HCT116 (cell line): ENCODE data around the gene NIFK. TPM values are rescaled to one million over a fixed set of nuclear protein-coding genes. Genes with fewer than 3 reads are reported as not detected.
A peak's percentile ranks its signal among the peaks of the same experiment; 100 is the strongest.

Experiments used
- ATAC-seq: fragments of 200-7000 bp; cut with Tn5 transposase; 2 replicates; pipeline ENCODE4 v1.9.1; 2020; ENCODE audit warnings: mild to moderate bottlenecking, moderate library complexity
- BruUV-seq: library from RNA; stranded (reverse); fragments of 400-500 nt; replicated peaks from 2 replicates; lab custom pipeline; 2021; lab: Mats Ljungman, UMichigan
- CTCF ChIA-PET: fragments of 300-600 bp; sonication (Branson Sonifier 250); formaldehyde crosslinking; loops from one replicate; lab custom pipeline; 2021; ENCODE audit warnings: antibody characterized with exemption; lab: Charles Lee
- POLR2A ChIA-PET: fragments of 300-600, 350-600 bp; sonication (Branson Sonifier 250); formaldehyde crosslinking; loops from one replicate; lab custom pipeline; 2021; ENCODE audit warnings: antibody characterized with exemption; lab: Charles Lee
- RAD21 ChIA-PET, 2 experiments: fragments of 300-600 bp; sonication (Branson Sonifier 250); formaldehyde crosslinking; loops; one replicate each; lab custom pipeline; 2023; ENCODE audit warnings: low total read pairs in 2 of 2; ENCODE audit not compliant: uncharacterized antibody in 2 of 2, unreplicated experiment in 2 of 2, low non-redundant PET in 1 of 2; lab: Charles Lee
- DNase-seq: peaks from one replicate; pipeline ENCODE4 v3.0.0-alpha.2; 2010; ENCODE audit warnings: low read depth, low spot score
- H2AFZ ChIP-seq: fragments of 200-600 bp; shearing (Covaris generic), sonication (generic); 2 replicates; pipeline ENCODE4 v1.6.1; 2017; ENCODE audit warnings: low read depth, mixed run types, mixed read lengths, antibody characterized with exemption, low read length; ENCODE audit not compliant: poor library complexity, severe bottlenecking
- H3K27ac ChIP-seq: 2 replicates; pipeline ENCODE4 v1.5.1; 2012; ENCODE audit warnings: low read depth, low read length
- H3K27me3 ChIP-seq: fragments of 200-600 bp; sonication (generic); 2 replicates; pipeline ENCODE4 v1.6.1; 2016; ENCODE audit warnings: mixed run types, low read length, mixed read lengths; ENCODE audit not compliant: insufficient read depth
- H3K36me3 ChIP-seq, 2 experiments: fragments of 200-500 bp in 1 of 2; fragments of 200-600 bp in 1 of 2; sonication (Bioruptor generic) in 1 of 2; sonication (generic) in 1 of 2; 2 replicates each; pipeline versions ENCODE4 v1.5.1 to v1.6.1; 2014 to 2016; ENCODE audit warnings: low read length in 2 of 2, inconsistent platforms in 1 of 2, mixed read lengths in 1 of 2, mixed run types in 1 of 2; ENCODE audit not compliant: insufficient read depth in 2 of 2, control insufficient read depth in 1 of 2
- H3K4me1 ChIP-seq, 2 experiments: fragments of 200-600 bp in 1 of 2; sonication (generic) in 1 of 2; 2 replicates each; pipeline versions ENCODE4 v1.5.1 to v1.6.1; 2012 to 2017; ENCODE audit warnings: low read length in 2 of 2, inconsistent platforms in 1 of 2, mild to moderate bottlenecking in 1 of 2, mixed read lengths in 1 of 2, mixed run types in 1 of 2, moderate library complexity in 1 of 2; ENCODE audit not compliant: insufficient read depth in 2 of 2, control insufficient read depth in 1 of 2
- H3K4me2 ChIP-seq: fragments of 200-600 bp; sonication (generic); 2 replicates; pipeline ENCODE4 v1.6.1; 2017; ENCODE audit warnings: mixed run types, low read length, mixed read lengths
- H3K4me3 ChIP-seq, 2 experiments: fragments of 200-600 bp in 1 of 2; sonication (generic) in 1 of 2; replicated peaks in 1 of 2; 2 replicates each; pipeline ENCODE4 v1.5.1; 2011 to 2016; ENCODE audit warnings: low read length in 2 of 2, control low read depth in 1 of 2, low read depth in 1 of 2, mild to moderate bottlenecking in 1 of 2, mixed read lengths in 1 of 2, mixed run types in 1 of 2
- H3K79me2 ChIP-seq: fragments of 200-600 bp; sonication (generic); 2 replicates; pipeline ENCODE4 v1.6.1; 2017; ENCODE audit warnings: mild to moderate bottlenecking, mixed run types, low read length, moderate library complexity, mixed read lengths; ENCODE audit not compliant: insufficient read depth
- H3K9ac ChIP-seq: fragments of 200-600 bp; sonication (generic); 2 replicates; pipeline ENCODE4 v1.6.1; 2016; ENCODE audit warnings: low read length, mixed read lengths
- H3K9me2 ChIP-seq: fragments of 200-600 bp; sonication (generic), shearing (Covaris generic); 2 replicates; pipeline ENCODE4 v1.6.1; 2017; ENCODE audit warnings: mixed run types, mild to moderate bottlenecking, moderate library complexity; ENCODE audit not compliant: insufficient read depth
- H3K9me3 ChIP-seq, 2 experiments: fragments of 200-500 bp in 1 of 2; fragments of 200-600 bp in 1 of 2; sonication (Bioruptor generic) in 1 of 2; sonication (generic) in 1 of 2; 2 replicates each; pipeline ENCODE4 v1.6.1; 2014 to 2017; ENCODE audit warnings: low read length in 2 of 2, mixed read lengths in 2 of 2, inconsistent platforms in 1 of 2, low read depth in 1 of 2, mild to moderate bottlenecking in 1 of 2, mixed run types in 1 of 2, moderate library complexity in 1 of 2; ENCODE audit not compliant: control insufficient read depth in 1 of 2, insufficient read depth in 1 of 2
- H4K20me1 ChIP-seq: fragments of 200-600 bp; sonication (generic), shearing (Covaris generic); 2 replicates; pipeline ENCODE4 v1.6.1; 2017; ENCODE audit warnings: mixed run types, mild to moderate bottlenecking, moderate library complexity; ENCODE audit not compliant: insufficient read depth
- EGR1 ChIP-seq: IDR thresholded peaks from 2 replicates; pipeline ENCODE4 v1.6.1; 2012; ENCODE audit warnings: low read depth
- EZH2 ChIP-seq: fragments of 200-600 bp; sonication (generic); IDR thresholded peaks from 2 replicates; pipeline ENCODE4 v1.6.1; 2017; ENCODE audit warnings: antibody characterized with exemption, mixed run types
- MAX ChIP-seq: IDR thresholded peaks from 2 replicates; pipeline ENCODE4 v1.6.1; 2012
- RAD21 ChIP-seq: IDR thresholded peaks from 2 replicates; pipeline ENCODE4 v1.6.1; 2012; ENCODE audit warnings: low read depth, mild to moderate bottlenecking
- SIN3A ChIP-seq: IDR thresholded peaks from 2 replicates; pipeline ENCODE4 v1.6.1; 2012; ENCODE audit warnings: low read depth
- SP1 ChIP-seq: IDR thresholded peaks from 2 replicates; pipeline ENCODE4 v1.6.1; 2012; ENCODE audit warnings: low read depth
- TCF7L2 ChIP-seq: IDR thresholded peaks from 2 replicates; pipeline ENCODE4 v1.7.0; 2011; ENCODE audit warnings: borderline replicate concordance, inconsistent platforms; ENCODE audit not compliant: insufficient read depth, insufficient read length; ENCODE audit errors: extremely low read depth
- ZFX ChIP-seq: fragments of 450-650 bp; IDR thresholded peaks from 2 replicates; pipeline ENCODE4 v1.6.1; 2017
- intact Hi-C: fragments of 100-400 bp; cut with micrococcal nuclease; formaldehyde crosslinking; loops from 2 replicates; pipeline ENCODE4 v1.10.0; 2022
- total RNA-seq: library from RNA; stranded (reverse); gene quantifications from one replicate; pipeline ENCODE4 v1.2.1, GENCODE V29; 2021; ENCODE audit not compliant: unreplicated experiment
- TF ChIP-seq, protein P1 (sequence below): IDR thresholded peaks from 2 replicates; pipeline ENCODE4 v1.6.1; 2012
- TF ChIP-seq, protein P2 (sequence below), 3 experiments: fragments of 200-600 bp in 1 of 3; sonication (generic) in 1 of 3; IDR thresholded peaks in 2 of 3; conservative IDR thresholded peaks in 1 of 3; 2 replicates each; pipeline ENCODE4 v1.5.1; 2012 to 2017; ENCODE audit warnings: low read depth in 2 of 3, low read length in 2 of 3, antibody characterized with exemption in 1 of 3, borderline replicate concordance in 1 of 3, control low read depth in 1 of 3, mild to moderate bottlenecking in 1 of 3, mixed read lengths in 1 of 3, mixed run types in 1 of 3, moderate library complexity in 1 of 3; ENCODE audit not compliant: insufficient read depth in 1 of 3

The NIFK gene
- total RNA-seq, 1 experiment from 2014 or later: 93.2 TPM

- ChIA-PET RAD21 (interaction anchor here in 1 of 2 experiments (0.7 kb wide), 1 partner anchor 291 kb away, joined by 3 read pairs; no protein-coding TSS in a partner anchor), POLR2A (interaction anchor here (0.6 to 2.7 kb wide), 3 partner anchors 10 to 160 kb away, joined by 3 to 6 read pairs (median 3); partner anchors contain the start of gene RNU4ATAC), CTCF (interaction anchor here (1.1 to 2.1 kb wide), 2 partner anchors 11 to 158 kb away, joined by 5 to 11 read pairs; partner anchors contain the start of gene RNU4ATAC)
- BruUV-seq: no TSS peak
- no peak for DNase-seq
- H3K79me2 ChIP-seq: no peaks in the 10 kb centered on the region
- H3K9me2 ChIP-seq: no peaks in the 10 kb centered on the region
- ATAC-seq: peak; percentile 80
- no peaks in the 10 kb centered on the region for H4K20me1 ChIP-seq
- H3K9ac ChIP-seq: no peak overlapping the region
- no peak overlapping the region for H3K27ac ChIP-seq
- H3K36me3 ChIP-seq: no peaks in the 10 kb centered on the region
- intact Hi-C loops: loop anchor here (5.0 kb wide), 1 partner anchor 37 kb away; no protein-coding TSS in a partner anchor
- no peaks in the 10 kb centered on the region for H3K9me3 ChIP-seq
- TF ChIP-seq MAX (no peak), RAD21 (peak; percentile 44), SIN3A (no peak), EZH2 (no peak), TCF7L2 (no peak), ZFX (no peak), SP1 (no peak), EGR1 (no peak)
- TF ChIP-seq, protein P1, sequence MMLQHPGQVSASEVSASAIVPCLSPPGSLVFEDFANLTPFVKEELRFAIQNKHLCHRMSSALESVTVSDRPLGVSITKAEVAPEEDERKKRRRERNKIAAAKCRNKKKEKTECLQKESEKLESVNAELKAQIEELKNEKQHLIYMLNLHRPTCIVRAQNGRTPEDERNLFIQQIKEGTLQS: no peak
- TF ChIP-seq, protein P2, sequence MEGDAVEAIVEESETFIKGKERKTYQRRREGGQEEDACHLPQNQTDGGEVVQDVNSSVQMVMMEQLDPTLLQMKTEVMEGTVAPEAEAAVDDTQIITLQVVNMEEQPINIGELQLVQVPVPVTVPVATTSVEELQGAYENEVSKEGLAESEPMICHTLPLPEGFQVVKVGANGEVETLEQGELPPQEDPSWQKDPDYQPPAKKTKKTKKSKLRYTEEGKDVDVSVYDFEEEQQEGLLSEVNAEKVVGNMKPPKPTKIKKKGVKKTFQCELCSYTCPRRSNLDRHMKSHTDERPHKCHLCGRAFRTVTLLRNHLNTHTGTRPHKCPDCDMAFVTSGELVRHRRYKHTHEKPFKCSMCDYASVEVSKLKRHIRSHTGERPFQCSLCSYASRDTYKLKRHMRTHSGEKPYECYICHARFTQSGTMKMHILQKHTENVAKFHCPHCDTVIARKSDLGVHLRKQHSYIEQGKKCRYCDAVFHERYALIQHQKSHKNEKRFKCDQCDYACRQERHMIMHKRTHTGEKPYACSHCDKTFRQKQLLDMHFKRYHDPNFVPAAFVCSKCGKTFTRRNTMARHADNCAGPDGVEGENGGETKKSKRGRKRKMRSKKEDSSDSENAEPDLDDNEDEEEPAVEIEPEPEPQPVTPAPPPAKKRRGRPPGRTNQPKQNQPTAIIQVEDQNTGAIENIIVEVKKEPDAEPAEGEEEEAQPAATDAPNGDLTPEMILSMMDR (IDR thresholded peaks at IDR 0.05 in 2 of 3, conservative IDR thresholded peaks at IDR 0.05 in 1 of 3; ENCODE audit: borderline replicate concordance in 1 of 3, insufficient read depth in 1 of 3, low read depth in 2 of 3, low read length in 2 of 3): peak; percentile 34 to 45 (median 37); a peak in 5 of 6 replicates
- TF ChIP-seq, all 23 proteins: peak for 2
- H3K4me2 ChIP-seq: no peak overlapping the region
- no peak overlapping the region for H3K4me3 ChIP-seq
- peaks cover 2 to 3% of the 10 kb centered on the region in 2 experiments; a peak in 2 of 4 replicates for H3K4me1 ChIP-seq
- H3K27me3 ChIP-seq: no peaks in the 10 kb centered on the region
- no peak overlapping the region for H2AFZ ChIP-seq
Measured at GRCh38 chr2:121689356-121689755, 47.3 kb downstream of the NIFK start.
